ENCODE data around the gene TMEM63B. TPM values are rescaled to one million over a fixed set of nuclear protein-coding genes. Genes with fewer than 3 reads are reported as not detected.

TMEM63B gene
- polyA plus RNA-seq, 3 donors, result 1.3 to 25.7 (median 1.9) TPM

- Mint-ChIP-seq H3K9me3 (no peaks in the 10 kb centered on the region), H3K27me3 (ENCODE audit: low read depth in 3 of 3) (peaks cover 0 to 2% (median 1%) of the 10 kb centered on the region in 3 donors), H3K36me3 (no peaks in the 10 kb centered on the region), H3K27ac (no peak overlapping the region), H3K4me3 (no peak overlapping the region), H3K4me1 (no peaks in the 10 kb centered on the region)
- no peaks in the 10 kb centered on the region for H3K4me1 ChIP-seq (ENCODE audit: control insufficient read depth in 1 of 2, insufficient read depth in 2 of 2, low read length in 2 of 2)
- H3K4me2 ChIP-seq (replicated peaks; ENCODE audit: extremely low read depth, low read length, poor library complexity, severe bottlenecking), result no peak overlapping the region
- no peaks in the 10 kb centered on the region for H3K79me2 ChIP-seq (ENCODE audit: insufficient read depth, low read length)
- no peak for DNase-seq
- H4K20me1 ChIP-seq (ENCODE audit: insufficient read depth, low read length), result no peaks in the 10 kb centered on the region
- no peaks in the 10 kb centered on the region for H3K36me3 ChIP-seq (replicated peaks in 1 of 2; ENCODE audit: control insufficient read depth in 1 of 2, insufficient read depth in 2 of 2, low read length in 2 of 2)
- no peak overlapping the region for H3K4me3 ChIP-seq (replicated peaks in 1 of 3; ENCODE audit: low read depth in 2 of 3, low read length in 3 of 3)
- no peak overlapping the region for H3K27ac ChIP-seq (ENCODE audit: low read depth in 1 of 2, low read length in 2 of 2)
- H3K27me3 ChIP-seq (ENCODE audit: control insufficient read depth in 2 of 2, insufficient read depth in 2 of 2, low read length in 2 of 2), result no peaks in the 10 kb centered on the region
- no peak overlapping the region for H2AFZ ChIP-seq (ENCODE audit: insufficient read depth, low read depth, low read length, poor library complexity, severe bottlenecking)
- WGBS (ENCODE audit: insufficient coverage), result 79% methylated on average over 5 of the region's 6 CpGs
- TF ChIP-seq CTCF (IDR thresholded peaks at IDR 0.05), result no peak
- no peak overlapping the region for H3K9ac ChIP-seq (ENCODE audit: insufficient read depth, low read length, poor library complexity, severe bottlenecking)
- intact Hi-C loops (cut with micrococcal nuclease), result no loop called here
- no peaks in the 10 kb centered on the region for H3K9me3 ChIP-seq (replicated peaks in 1 of 2; ENCODE audit: control insufficient read depth in 1 of 2, insufficient read depth in 1 of 2, low read length in 2 of 2)
These were observed 76.6 kb downstream of the TMEM63B start for GRCh38 chr6:44203955-44204354.

Other genes starting within 250 kb of the TMEM63B start
- gene MRPL14, start 102 bp upstream of the TMEM63B start, polyA plus RNA-seq, result 10 to 100 TPM; 18.5 to 91.5 (median 78.2) TPM
- under 1 TPM in 1 of 3 donors, not detected in 2; 0.11 TPM for gene CAPN11, start 31.3 kb downstream of the TMEM63B start, polyA plus RNA-seq
- not detected for gene MYMX, start 89.4 kb downstream of the TMEM63B start, polyA plus RNA-seq
- 10 to 100 TPM; 14.3 to 23.2 (median 15.0) TPM for gene SLC29A1, start 96.0 kb downstream of the TMEM63B start, polyA plus RNA-seq
- gene HSP90AB1, start 119.5 kb downstream of the TMEM63B start, polyA plus RNA-seq, result 100 to 1,000 TPM; 119 to 242 (median 145) TPM
- gene SLC35B2, start 130.0 kb downstream of the TMEM63B start, polyA plus RNA-seq, result 10 to 100 TPM; 17.4 to 54.0 (median 30.6) TPM
- gene NFKBIE, start 138.0 kb downstream of the TMEM63B start, polyA plus RNA-seq, result 100 to 1,000 TPM in 1 of 3 donors, 10 to 100 TPM in 2; 19.9 to 108 (median 23.2) TPM
- not detected for gene TMEM151B, start 142.9 kb downstream of the TMEM63B start, polyA plus RNA-seq
- 1 to 10 TPM; 1.8 to 4.5 (median 3.2) TPM for gene AARS2, start 185.8 kb downstream of the TMEM63B start, polyA plus RNA-seq
- gene SPATS1, start 215.1 kb downstream of the TMEM63B start, polyA plus RNA-seq, result not detected